ENCODE measurements around the gene PDE4D.

- TF ChIP-seq EZH2 (IDR thresholded peaks at IDR 0.05; ENCODE audit: insufficient read depth, low read length), result no peak
- no peak for TF ChIP-seq CTCF (IDR thresholded peaks at IDR 0.05; ENCODE audit: insufficient read depth, low read depth, low read length)
These were observed 803.2 kb downstream of the PDE4D start for GRCh38 chr5:59090323-59090722.

Data from astrocyte (in vitro differentiated cells and primary cell).